Neural progenitor cell (in vitro differentiated cells): ENCODE data around the gene KCNMA1. TPM values are rescaled to one million over a fixed set of nuclear protein-coding genes. Genes with fewer than 3 reads are reported as not detected.

Source experiments
- DNase-seq: peaks from one replicate; pipeline ENCODE4 v3.0.0-alpha.2; 2016; ENCODE audit warnings: low spot score
- H2AFZ ChIP-seq: fragments of 200-600 bp; sonication (generic); replicated peaks from 2 replicates; pipeline ENCODE4 v1.6.1; 2016; ENCODE audit warnings: antibody characterized with exemption
- H3F3A ChIP-seq: fragments of 200-600 bp; sonication (generic); 2 replicates; pipeline ENCODE4 v1.6.1; 2016; ENCODE audit warnings: antibody characterized with exemption, low read depth
- H3K27ac ChIP-seq: fragments of 200-600 bp; sonication (generic); 2 replicates; pipeline ENCODE4 v1.5.1; 2016; ENCODE audit warnings: mild to moderate bottlenecking
- H3K27me3 ChIP-seq: fragments of 200-600 bp; sonication (generic); 2 replicates; pipeline ENCODE4 v1.6.1; 2016; ENCODE audit warnings: mild to moderate bottlenecking, moderate library complexity
- H3K36me3 ChIP-seq: fragments of 200-600 bp; sonication (generic); 2 replicates; pipeline ENCODE4 v1.5.1; 2016
- H3K4me1 ChIP-seq: fragments of 200-600 bp; sonication (generic); 2 replicates; pipeline ENCODE4 v1.6.1; 2016; ENCODE audit warnings: mixed run types
- H3K4me2 ChIP-seq: fragments of 200-600 bp; sonication (generic); 2 replicates; pipeline ENCODE4 v1.6.1; 2016
- H3K4me3 ChIP-seq: fragments of 200-600 bp; sonication (generic); 2 replicates; pipeline ENCODE4 v1.5.1; 2016
- H3K79me2 ChIP-seq: fragments of 200-600 bp; sonication (generic); 2 replicates; pipeline ENCODE4 v1.6.1; 2016; ENCODE audit warnings: low read depth
- H3K9ac ChIP-seq: fragments of 200-600 bp; sonication (generic); 2 replicates; pipeline ENCODE4 v1.6.1; 2016
- H3K9me3 ChIP-seq: fragments of 200-600 bp; sonication (generic); 2 replicates; pipeline ENCODE4 v1.5.1; 2016; ENCODE audit warnings: low read depth
- H4K20me1 ChIP-seq: fragments of 200-600 bp; sonication (generic); 2 replicates; pipeline ENCODE4 v1.6.1; 2016; ENCODE audit warnings: low read depth
- H3K27ac Mint-ChIP-seq: 3 replicates; pipeline ENCODE4 v1.8.0; 2021; ENCODE audit warnings: mixed read lengths
- H3K27me3 Mint-ChIP-seq: 2 replicates; pipeline ENCODE4 v1.8.0; 2022; ENCODE audit warnings: low read depth, mild to moderate bottlenecking, inconsistent platforms, moderate library complexity, mixed read lengths; ENCODE audit not compliant: insufficient read depth
- H3K36me3 Mint-ChIP-seq: 3 replicates; pipeline ENCODE4 v1.8.0; 2021; ENCODE audit warnings: mixed read lengths
- H3K4me1 Mint-ChIP-seq: 3 replicates; pipeline ENCODE4 v1.8.0; 2021; ENCODE audit warnings: mixed read lengths
- H3K4me3 Mint-ChIP-seq: 3 replicates; pipeline ENCODE4 v1.8.0; 2021; ENCODE audit warnings: mild to moderate bottlenecking, moderate library complexity, mixed read lengths
- H3K9me3 Mint-ChIP-seq: 3 replicates; pipeline ENCODE4 v1.8.0; 2020; ENCODE audit warnings: mixed read lengths
- CTCF ChIP-seq: fragments of 200-600 bp; sonication (generic); IDR thresholded peaks from 2 replicates; pipeline ENCODE4 v1.5.1; 2017; ENCODE audit warnings: antibody characterized with exemption, mild to moderate bottlenecking
- EZH2 ChIP-seq: fragments of 200-600 bp; sonication (generic); IDR thresholded peaks from 2 replicates; pipeline ENCODE4 v1.6.1; 2017; ENCODE audit warnings: antibody characterized with exemption, mild to moderate bottlenecking, moderate library complexity
- EZH2phosphoT487 ChIP-seq: fragments of 200-600 bp; sonication (generic); IDR thresholded peaks from 2 replicates; pipeline ENCODE4 v1.6.1; 2017; ENCODE audit warnings: antibody characterized with exemption
- total RNA-seq: library from RNA; depleted of rRNA; stranded (reverse); fragments of >200 nt; gene quantifications from 2 replicates; pipeline ENCODE4 v1.2.3, GENCODE V29; 2015; ENCODE audit warnings: low replicate concordance

Gene KCNMA1
- total RNA-seq, 1 donor from 2014 or later = 2.4 TPM

GRCh38 chr10:77368006-77368405 lies 269.6 kb downstream of the KCNMA1 start:
- no peaks in the 10 kb centered on the region for H4K20me1 ChIP-seq
- H2AFZ ChIP-seq = no peak overlapping the region
- no peaks in the 10 kb centered on the region for H3K9me3 ChIP-seq
- Mint-ChIP-seq H3K36me3 (no peaks in the 10 kb centered on the region), H3K27me3 (peaks cover 2% of the 10 kb centered on the region), H3K4me1 (no peaks in the 10 kb centered on the region), H3K9me3 (peaks cover 10% of the 10 kb centered on the region), H3K4me3 (no peak overlapping the region), H3K27ac (no peak overlapping the region)
- no peaks in the 10 kb centered on the region for H3K27me3 ChIP-seq
- H3K36me3 ChIP-seq = no peaks in the 10 kb centered on the region
- H3F3A ChIP-seq = no peaks in the 10 kb centered on the region
- H3K9ac ChIP-seq = no peak overlapping the region
- H3K27ac ChIP-seq = no peak overlapping the region
- H3K79me2 ChIP-seq = no peaks in the 10 kb centered on the region
- no peak for TF ChIP-seq EZH2
- TF ChIP-seq CTCF = no peak
- TF ChIP-seq EZH2phosphoT487 = no peak
- DNase-seq = no peak
- H3K4me2 ChIP-seq = no peak overlapping the region
- no peaks in the 10 kb centered on the region for H3K4me1 ChIP-seq
- no peak overlapping the region for H3K4me3 ChIP-seq

GRCh38 chr10:77363210-77363609 lies 274.4 kb downstream of the KCNMA1 start:
- no peak overlapping the region for H3K4me3 Mint-ChIP-seq
- Histone ChIP-seq H3F3A (no peaks in the 10 kb centered on the region), H3K27me3 (no peaks in the 10 kb centered on the region), H3K36me3 (no peaks in the 10 kb centered on the region), H3K9ac (no peak overlapping the region), H3K4me3 (no peak overlapping the region), H3K79me2 (no peaks in the 10 kb centered on the region), H2AFZ (no peak overlapping the region), H3K4me1 (no peaks in the 10 kb centered on the region), H3K9me3 (no peaks in the 10 kb centered on the region), H4K20me1 (no peaks in the 10 kb centered on the region), H3K27ac (no peak overlapping the region), H3K4me2 (no peak overlapping the region)
- peaks cover under 1% of the 10 kb centered on the region for H3K9me3 Mint-ChIP-seq
- H3K4me1 Mint-ChIP-seq = no peaks in the 10 kb centered on the region
- DNase-seq = no peak
- peaks cover 11% of the 10 kb centered on the region for H3K27me3 Mint-ChIP-seq
- no peak for TF ChIP-seq CTCF
- TF ChIP-seq EZH2 = no peak
- no peak for TF ChIP-seq EZH2phosphoT487
- H3K27ac Mint-ChIP-seq = no peak overlapping the region
- H3K36me3 Mint-ChIP-seq = no peaks in the 10 kb centered on the region

GRCh38 chr10:77361831-77362230 lies 275.8 kb downstream of the KCNMA1 start:
- Mint-ChIP-seq H3K4me1 (no peaks in the 10 kb centered on the region), H3K36me3 (no peaks in the 10 kb centered on the region), H3K4me3 (no peak overlapping the region), H3K27ac (no peak overlapping the region), H3K9me3 (no peaks in the 10 kb centered on the region), H3K27me3 (peaks cover 11% of the 10 kb centered on the region)
- Histone ChIP-seq H3K27me3 (no peaks in the 10 kb centered on the region), H3K79me2 (no peaks in the 10 kb centered on the region), H3K9ac (no peak overlapping the region), H4K20me1 (no peaks in the 10 kb centered on the region), H3K9me3 (no peaks in the 10 kb centered on the region), H2AFZ (no peak overlapping the region), H3F3A (no peaks in the 10 kb centered on the region), H3K27ac (no peak overlapping the region), H3K4me2 (no peak overlapping the region), H3K4me3 (no peak overlapping the region), H3K4me1 (no peaks in the 10 kb centered on the region), H3K36me3 (no peaks in the 10 kb centered on the region)
- TF ChIP-seq CTCF = no peak
- TF ChIP-seq EZH2phosphoT487 = no peak
- TF ChIP-seq EZH2 = no peak
- no peak for DNase-seq
